Body of pancreas (tissue), 4 donors: ENCODE measurements around the gene SF3B4. TPM values are rescaled to one million over a fixed set of nuclear protein-coding genes. Genes with fewer than 3 reads are reported as not detected.
"Not testable (repeated sequence)": the region's sequence is repeated elsewhere in the genome, so short reads cannot be mapped to it uniquely, and the experiment has no call there.

Experiments
- ATAC-seq: fragments of 150-250 bp; one replicate; pipeline ENCODE4 v1.9.1; 2016
- DNase-seq, 4 donors: peaks; one replicate each; pipeline ENCODE4 v3.0.0-alpha.2; 2019
- H3K27ac ChIP-seq, 4 donors: fragments of 200-600 bp; sonication (generic); 1 replicate in 3 of 4; 2 replicates in 1 of 4; pipeline versions ENCODE4 v1.5.1 to v1.6.1; 2016 to 2019; ENCODE audit warnings: mild to moderate bottlenecking in 1 of 4, mixed read lengths in 1 of 4, moderate library complexity in 1 of 4
- H3K27me3 ChIP-seq, 2 donors: fragments of 200-600 bp; sonication (generic); one replicate each; pipeline ENCODE4 v1.6.0; 2016; ENCODE audit warnings: mild to moderate bottlenecking in 1 of 2
- H3K36me3 ChIP-seq, 2 donors: fragments of 200-600 bp; sonication (generic); replicated peaks in 1 of 2; 2 replicates each; pipeline ENCODE4 v1.5.1; 2016; ENCODE audit warnings: low read depth in 2 of 2; ENCODE audit not compliant: insufficient read depth in 1 of 2
- H3K4me1 ChIP-seq: fragments of 200-600 bp; sonication (generic); one replicate; pipeline ENCODE4 v1.6.0; 2016
- H3K4me3 ChIP-seq, 2 donors: fragments of 200-600 bp; sonication (generic); 1 replicate in 1 of 2; 2 replicates in 1 of 2; pipeline ENCODE4 v1.5.1; 2016 to 2019
- H3K9me3 ChIP-seq, 3 donors: fragments of 200-600 bp; sonication (generic); 1 replicate in 2 of 3; 2 replicates in 1 of 3; pipeline ENCODE4 v1.5.1; 2016
- POLR2A ChIP-seq, 3 donors: fragments of 450-650 bp; IDR thresholded peaks; one replicate each; pipeline ENCODE4 v1.6.1; 2016; ENCODE audit warnings: antibody characterized with exemption in 3 of 3, mild to moderate bottlenecking in 2 of 3
- WGBS, 2 donors: methylation state at CpG; one replicate each; pipeline ENCODE4 v1.1.5; 2017; 5-methylcytosine and 5-hydroxymethylcytosine counted together
- intact Hi-C: fragments of 100-400 bp; cut with DNase I; formaldehyde crosslinking; loops from one replicate; pipeline ENCODE4 v1.15.1; 2023
- total RNA-seq, 2 donors: library from RNA; depleted of rRNA; stranded (reverse); fragments of >200 nt; gene quantifications; one replicate each; pipeline ENCODE4 v1.1.0, GENCODE V29; 2016
- TF ChIP-seq, protein P1 (sequence below), 7 experiments: fragments of 450-650 bp in 4 of 7; fragments of 200-600 bp in 3 of 7; sonication (generic) in 3 of 7; IDR thresholded peaks; one replicate each; pipeline ENCODE4 v1.5.1; 2016 to 2019; ENCODE audit warnings: antibody characterized with exemption in 7 of 7

Gene SF3B4
- total RNA-seq, 2 donors from 2014 or later, result 4.7 to 8.2 TPM

DNA sequence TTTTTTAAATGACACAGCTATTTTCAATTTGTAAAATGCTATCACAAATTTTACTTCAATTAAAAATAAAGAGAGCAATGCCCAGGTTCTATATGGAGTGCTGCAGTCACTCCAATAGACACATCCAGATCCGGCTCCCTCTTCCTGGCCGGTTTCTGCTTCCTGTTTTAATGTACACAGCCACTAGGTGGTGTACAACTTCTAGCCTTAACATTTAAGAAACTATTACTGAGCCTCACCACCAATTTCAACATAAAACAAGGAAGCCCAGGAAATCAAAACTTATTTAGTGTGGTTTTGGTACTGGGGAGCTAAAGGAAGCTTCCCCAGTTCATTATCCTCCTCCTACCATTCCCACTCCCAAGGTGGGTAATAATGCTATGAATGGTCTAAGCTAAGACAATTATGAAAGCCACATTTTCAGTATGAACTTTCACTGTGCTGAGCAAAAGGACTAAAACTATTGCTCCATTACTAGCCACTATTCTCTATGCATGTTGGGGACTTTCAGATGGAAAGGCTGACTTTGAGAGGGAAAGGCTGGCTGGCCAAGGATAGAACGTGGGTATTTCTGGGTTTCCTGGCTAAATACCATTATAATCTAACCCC, 34.5 kb upstream of the SF3B4 start:
- Histone ChIP-seq H3K27ac (peak overlapping the region in 2 of 4 donors; percentile 16 to 67), H3K36me3 (peaks cover 0 to 21% of the 10 kb centered on the region in 2 donors), H3K4me1 (peaks cover 13% of the 10 kb centered on the region), H3K27me3 (no peaks in the 10 kb centered on the region), H3K4me3 (no peak overlapping the region), H3K9me3 (no peaks in the 10 kb centered on the region)
- intact Hi-C loops, result loop anchor here (5.0 kb wide), 1 partner anchor 90 kb away; no protein-coding TSS in a partner anchor
- DNase-seq (peak; percentile 63 to 78 (median 67)), ATAC-seq (peak; percentile 94)
- TF ChIP-seq, protein P1, sequence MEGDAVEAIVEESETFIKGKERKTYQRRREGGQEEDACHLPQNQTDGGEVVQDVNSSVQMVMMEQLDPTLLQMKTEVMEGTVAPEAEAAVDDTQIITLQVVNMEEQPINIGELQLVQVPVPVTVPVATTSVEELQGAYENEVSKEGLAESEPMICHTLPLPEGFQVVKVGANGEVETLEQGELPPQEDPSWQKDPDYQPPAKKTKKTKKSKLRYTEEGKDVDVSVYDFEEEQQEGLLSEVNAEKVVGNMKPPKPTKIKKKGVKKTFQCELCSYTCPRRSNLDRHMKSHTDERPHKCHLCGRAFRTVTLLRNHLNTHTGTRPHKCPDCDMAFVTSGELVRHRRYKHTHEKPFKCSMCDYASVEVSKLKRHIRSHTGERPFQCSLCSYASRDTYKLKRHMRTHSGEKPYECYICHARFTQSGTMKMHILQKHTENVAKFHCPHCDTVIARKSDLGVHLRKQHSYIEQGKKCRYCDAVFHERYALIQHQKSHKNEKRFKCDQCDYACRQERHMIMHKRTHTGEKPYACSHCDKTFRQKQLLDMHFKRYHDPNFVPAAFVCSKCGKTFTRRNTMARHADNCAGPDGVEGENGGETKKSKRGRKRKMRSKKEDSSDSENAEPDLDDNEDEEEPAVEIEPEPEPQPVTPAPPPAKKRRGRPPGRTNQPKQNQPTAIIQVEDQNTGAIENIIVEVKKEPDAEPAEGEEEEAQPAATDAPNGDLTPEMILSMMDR (IDR thresholded peaks at IDR 0.05), result peak; percentile 49 to 92 (median 84)
- no peak for TF ChIP-seq POLR2A (IDR thresholded peaks at IDR 0.05)
- WGBS, 2 donors, result 20 to 21% methylated on average over 3 of the region's 3 CpGs

DNA sequence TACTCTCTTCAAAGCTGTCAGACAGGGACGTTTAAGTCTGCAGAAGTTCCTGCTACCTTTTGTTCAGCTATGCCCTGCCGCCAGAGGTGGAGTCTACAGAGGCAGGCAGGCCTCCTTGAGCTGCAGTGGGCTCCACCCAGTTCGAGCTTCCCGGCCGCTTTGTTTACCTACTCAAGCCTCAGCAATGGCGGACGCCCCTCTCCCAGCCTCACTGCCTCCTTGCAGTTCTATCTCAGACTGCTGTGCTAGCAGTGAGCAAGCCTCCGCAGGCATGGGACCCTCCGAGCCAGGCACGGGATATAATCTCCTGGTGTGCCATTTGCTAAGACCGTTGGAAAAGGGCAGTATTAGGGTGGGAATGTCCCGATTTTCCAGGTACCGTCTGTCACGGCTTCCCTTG, 29.9 kb upstream of the SF3B4 start:
- ATAC-seq, H3K27me3 ChIP-seq, H3K9me3 ChIP-seq, H3K4me3 ChIP-seq, intact Hi-C loops, H3K27ac ChIP-seq, DNase-seq, H3K4me1 ChIP-seq: not testable (repeated sequence)
- WGBS, 2 donors, result 93 to 97% methylated on average over 6 to 14 of the region's 14 CpGs
- peaks cover 0 to 14% of the 10 kb centered on the region in 2 donors for H3K36me3 ChIP-seq

DNA sequence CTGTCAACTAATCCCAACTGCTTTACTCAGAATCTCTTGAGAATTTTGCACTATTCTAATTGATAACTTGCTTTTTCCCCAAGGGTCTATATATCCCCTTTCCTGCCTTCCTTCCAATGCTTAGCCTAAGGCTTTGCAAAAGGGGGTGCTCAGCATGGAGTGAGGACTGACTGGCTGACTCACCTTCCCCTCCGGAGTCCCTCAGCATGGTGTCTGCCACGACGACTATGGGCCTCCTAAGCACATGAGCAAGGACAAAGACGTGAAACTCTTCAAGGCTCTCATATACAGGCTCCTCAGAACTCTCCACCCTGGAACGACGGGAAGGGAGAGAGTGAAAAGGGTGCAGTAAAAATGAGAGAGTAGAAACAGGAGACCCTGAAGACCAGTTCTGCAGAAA, 22.3 kb upstream of the SF3B4 start:
- DNase-seq (no peak), ATAC-seq (no peak)
- 79 to 84% methylated on average over 6 of the region's 6 CpGs for WGBS, 2 donors
- Histone ChIP-seq H3K9me3 (no peaks in the 10 kb centered on the region), H3K27me3 (no peaks in the 10 kb centered on the region), H3K4me1 (no peaks in the 10 kb centered on the region), H3K4me3 (no peak overlapping the region), H3K36me3 (peaks cover 4 to 14% of the 10 kb centered on the region in 2 donors), H3K27ac (no peak overlapping the region)
- TF ChIP-seq, protein P1 (IDR thresholded peaks at IDR 0.05), result no peak
- no peak for TF ChIP-seq POLR2A (IDR thresholded peaks at IDR 0.05)
- intact Hi-C loops, result no loop called here

DNA sequence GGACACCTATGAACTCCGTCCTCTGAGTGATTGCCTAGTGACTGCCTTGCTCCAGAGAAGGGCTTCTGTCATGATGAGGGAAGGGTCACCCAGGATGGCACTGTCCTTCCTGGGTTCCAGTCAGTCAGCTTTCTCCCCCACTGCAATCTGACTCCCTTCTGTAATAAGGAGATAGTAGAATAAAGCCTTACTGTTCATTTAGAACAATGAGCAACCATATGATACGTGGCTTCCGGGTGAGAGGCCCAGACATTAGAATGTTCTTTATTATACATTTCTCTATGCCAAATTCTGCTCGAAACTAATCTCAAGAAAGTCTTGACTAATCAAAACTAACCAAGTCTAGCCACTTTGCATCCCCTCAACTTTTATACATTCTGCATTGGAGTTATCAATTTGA, 17.6 kb upstream of the SF3B4 start:
- Histone ChIP-seq H3K4me3 (no peak overlapping the region), H3K36me3 (peaks cover 4 to 22% of the 10 kb centered on the region in 2 donors), H3K27ac (no peak overlapping the region), H3K9me3 (no peaks in the 10 kb centered on the region), H3K4me1 (no peaks in the 10 kb centered on the region), H3K27me3 (no peaks in the 10 kb centered on the region)
- intact Hi-C loops, result no loop called here
- 87 to 92% methylated on average over 4 of the region's 4 CpGs for WGBS, 2 donors
- no peak for ATAC-seq
- DNase-seq, result no peak
- TF ChIP-seq, protein P1 (IDR thresholded peaks at IDR 0.05), result no peak
- TF ChIP-seq POLR2A (IDR thresholded peaks at IDR 0.05), result no peak

DNA sequence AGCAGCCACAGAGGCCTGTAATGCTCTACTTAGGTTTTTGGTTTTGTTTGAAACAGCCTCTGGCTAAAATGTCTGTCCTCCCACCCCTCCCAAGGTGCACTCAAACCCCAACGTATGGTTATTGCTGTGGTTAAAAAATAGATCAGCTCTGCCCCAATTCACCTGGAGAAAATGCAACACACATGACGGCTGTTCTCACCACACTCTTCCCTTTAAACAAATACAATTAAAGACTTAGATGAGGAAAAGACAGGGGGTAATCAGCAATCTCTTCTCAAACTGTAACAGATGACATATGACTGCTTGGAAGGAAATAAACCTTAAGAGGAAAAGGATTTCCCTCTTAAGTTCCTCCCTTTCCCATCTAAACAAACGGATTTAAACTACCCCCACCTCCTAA, 15.3 kb upstream of the SF3B4 start:
- peaks cover 0 to 13% of the 10 kb centered on the region in 2 donors for H3K36me3 ChIP-seq
- H3K9me3 ChIP-seq, result no peaks in the 10 kb centered on the region
- peak overlapping the region in 1 of 4 donors; percentile 27 for H3K27ac ChIP-seq
- 39 to 47% methylated on average over 3 of the region's 3 CpGs for WGBS, 2 donors
- DNase-seq (no peak), ATAC-seq (no peak)
- TF ChIP-seq, protein P1 (IDR thresholded peaks at IDR 0.05), result no peak
- no peak for TF ChIP-seq POLR2A (IDR thresholded peaks at IDR 0.05)
- intact Hi-C loops, result no loop called here
- H3K4me1 ChIP-seq, result peaks cover 22% of the 10 kb centered on the region
- no peak overlapping the region for H3K4me3 ChIP-seq
- H3K27me3 ChIP-seq, result no peaks in the 10 kb centered on the region
